IMR-90 (cell line): ENCODE data around the gene ZNF786. TPM values are rescaled to one million over a fixed set of nuclear protein-coding genes. Genes with fewer than 3 reads are reported as not detected.

ENCODE experiments used
- ATAC-seq: fragments of 200-7000 bp; cut with Tn5 transposase; 2 replicates; pipeline ENCODE4 v1.9.1; 2020; ENCODE audit warnings: low read depth, mild to moderate bottlenecking, moderate library complexity
- BruUV-seq: library from RNA; stranded (reverse); fragments of 400-500 nt; replicated peaks from 2 replicates; lab custom pipeline; 2021; lab: Mats Ljungman, UMichigan
- CTCF ChIA-PET: fragments of 300-600 bp; formaldehyde crosslinking; extraction: SDS; loops from one replicate; lab custom pipeline; 2021; ENCODE audit warnings: antibody characterized with exemption; lab: Yijun Ruan, JAX
- POLR2A ChIA-PET: fragments of 300-600 bp; sonication (Branson Sonifier 250); formaldehyde crosslinking; loops from one replicate; lab custom pipeline; 2022; ENCODE audit warnings: antibody characterized with exemption; ENCODE audit not compliant: unreplicated experiment; lab: Charles Lee
- DNase-seq: peaks from one replicate; pipeline ENCODE4 v3.0.0; 2013
- H2AFZ ChIP-seq: replicated peaks from 2 replicates; pipeline ENCODE3; 2013; ENCODE audit warnings: low read length, mild to moderate bottlenecking; ENCODE audit not compliant: poor library complexity
- H2AK5ac ChIP-seq: 2 replicates; pipeline ENCODE4 v1.6.1; 2013; ENCODE audit warnings: low read depth, low read length, inconsistent platforms
- H2AK9ac ChIP-seq: replicated peaks from 2 replicates; pipeline ENCODE3; 2013; ENCODE audit warnings: mild to moderate bottlenecking, low read depth, low read length, moderate library complexity; ENCODE audit not compliant: poor library complexity
- H2BK120ac ChIP-seq: 2 replicates; pipeline ENCODE4 v1.6.1; 2013; ENCODE audit warnings: low read depth, low read length, inconsistent platforms
- H2BK15ac ChIP-seq: 3 replicates; pipeline ENCODE4 v1.6.1; 2013; ENCODE audit warnings: low read depth, low read length, inconsistent platforms
- H2BK20ac ChIP-seq: 2 replicates; pipeline ENCODE4 v1.6.1; 2013; ENCODE audit warnings: low read depth, mild to moderate bottlenecking, inconsistent platforms, low read length, moderate library complexity
- H2BK5ac ChIP-seq: 2 replicates; pipeline ENCODE4 v1.6.1; 2013; ENCODE audit warnings: mild to moderate bottlenecking, low read depth, low read length, inconsistent platforms; ENCODE audit not compliant: poor library complexity, severe bottlenecking
- H3K14ac ChIP-seq: replicated peaks from 2 replicates; pipeline ENCODE4 v1.6.1; 2013; ENCODE audit warnings: low read depth, low read length, inconsistent platforms
- H3K18ac ChIP-seq: 2 replicates; pipeline ENCODE4 v1.6.1; 2013; ENCODE audit warnings: low read depth, low read length, control low read depth
- H3K23ac ChIP-seq: 2 replicates; pipeline ENCODE4 v1.6.1; 2013; ENCODE audit warnings: low read depth, low read length, inconsistent platforms
- H3K27ac ChIP-seq: 2 replicates; pipeline ENCODE4 v1.5.1; 2013; ENCODE audit warnings: mild to moderate bottlenecking, control low read depth, low read length; ENCODE audit not compliant: insufficient read depth
- H3K27me3 ChIP-seq: 2 replicates; pipeline ENCODE4 v1.6.1; 2013; ENCODE audit warnings: low read length; ENCODE audit not compliant: control insufficient read depth, insufficient read depth
- H3K36me3 ChIP-seq: 2 replicates; pipeline ENCODE4 v1.6.1; 2013; ENCODE audit warnings: low read length, mixed read lengths; ENCODE audit not compliant: control insufficient read depth, insufficient read depth
- H3K4ac ChIP-seq: 2 replicates; pipeline ENCODE4 v1.6.1; 2013; ENCODE audit warnings: low read depth, low read length, inconsistent platforms
- H3K4me1 ChIP-seq: 2 replicates; pipeline ENCODE4 v1.6.1; 2013; ENCODE audit warnings: low read length, mixed read lengths; ENCODE audit not compliant: control insufficient read depth, insufficient read depth
- H3K4me2 ChIP-seq: 2 replicates; pipeline ENCODE4 v1.6.1; 2013; ENCODE audit warnings: low read depth, mild to moderate bottlenecking, control low read depth, low read length, moderate library complexity
- H3K4me3 ChIP-seq: 2 replicates; pipeline ENCODE4 v1.5.1; 2013; ENCODE audit warnings: low read depth, mild to moderate bottlenecking, control low read depth, low read length, moderate library complexity; ENCODE audit not compliant: insufficient read depth
- H3K56ac ChIP-seq: 2 replicates; pipeline ENCODE4 v1.6.1; 2013; ENCODE audit warnings: low read length, inconsistent platforms; ENCODE audit not compliant: insufficient read depth; ENCODE audit errors: extremely low read depth
- H3K79me1 ChIP-seq, 2 experiments: 2 replicates each; pipeline ENCODE4 v1.6.1; 2013; ENCODE audit warnings: low read length in 2 of 2, inconsistent platforms in 1 of 2, low read depth in 1 of 2
- H3K9ac ChIP-seq: 2 replicates; pipeline ENCODE4 v1.6.1; 2013; ENCODE audit warnings: low read depth, low read length, control low read depth
- H3K9me1 ChIP-seq: 2 replicates; pipeline ENCODE4 v1.6.1; 2013; ENCODE audit warnings: low read length, inconsistent platforms; ENCODE audit not compliant: insufficient read depth
- H3K9me3 ChIP-seq: 2 replicates; pipeline ENCODE4 v1.6.1; 2013; ENCODE audit warnings: low read length; ENCODE audit not compliant: control insufficient read depth, insufficient read depth
- H4K20me1 ChIP-seq: 2 replicates; pipeline ENCODE4 v1.6.1; 2013; ENCODE audit warnings: low read length, inconsistent platforms; ENCODE audit not compliant: insufficient read depth
- H4K5ac ChIP-seq: 2 replicates; pipeline ENCODE4 v1.6.1; 2013; ENCODE audit warnings: mild to moderate bottlenecking, low read depth, low read length, control low read depth
- H4K8ac ChIP-seq, 2 experiments: 2 replicates each; pipeline ENCODE4 v1.6.1; 2013; ENCODE audit warnings: low read depth in 2 of 2, low read length in 2 of 2, control low read depth in 1 of 2, inconsistent platforms in 1 of 2
- H4K91ac ChIP-seq: 2 replicates; pipeline ENCODE4 v1.6.1; 2013; ENCODE audit warnings: low read depth, low read length, inconsistent platforms; ENCODE audit not compliant: insufficient read depth
- BHLHE40 ChIP-seq: fragments of 150-350 bp; IDR thresholded peaks from 2 replicates; pipeline ENCODE4 v1.6.1; 2016; ENCODE audit warnings: mild to moderate bottlenecking, low read depth, low read length
- MAZ ChIP-seq: IDR thresholded peaks from 2 replicates; pipeline ENCODE4 v1.6.1; 2012; ENCODE audit warnings: low read depth, mild to moderate bottlenecking, low read length, improper control_type of control experiment, moderate library complexity, borderline replicate concordance
- WGBS, 2 experiments: methylation state at CpG; one replicate each; pipeline versions ENCODE4 v1.1.5 to v1.1.7; 2013; ENCODE audit warnings: missing lambda C conversion rate in 2 of 2; ENCODE audit not compliant: insufficient read length in 1 of 2; ENCODE audit errors: extremely low coverage in 2 of 2; 5-methylcytosine and 5-hydroxymethylcytosine counted together
- dilution Hi-C: fragments of 300-500 bp; cut with HindIII; formaldehyde crosslinking; loops from one replicate; pipeline ENCODE4 v1.14.3; 2018; ENCODE audit warnings: low sequenced_read_pairs; ENCODE audit not compliant: unreplicated experiment
- in situ Hi-C: fragments of 300-500 bp; cut with MboI; formaldehyde crosslinking; loops from 3 replicates; pipeline ENCODE4 v1.14.3; 2019; ENCODE audit warnings: low sequenced_read_pairs, inconsistent platforms, mixed read lengths
- intact Hi-C: fragments of 100-400 bp; cut with micrococcal nuclease; formaldehyde crosslinking; loops from 2 replicates; pipeline ENCODE4 v1.10.0; 2022
- polyA plus RNA-seq, 3 experiments: library from polyadenylated mRNA; depleted of rRNA; stranded (reverse); fragments of >200 nt; gene quantifications; 2 replicates each; pipeline ENCODE4 v1.2.3, GENCODE V29; 2012; ENCODE audit warnings: low replicate concordance in 1 of 3
- total RNA-seq: library from RNA; depleted of rRNA; stranded (reverse); fragments of >200 nt; gene quantifications from 2 replicates; pipeline ENCODE4 v1.2.3, GENCODE V29; 2012

ZNF786 gene
- total and polyA plus RNA-seq, 2 of the 4 experiments (the other 2 are of a cell fraction): 2.8 to 7.3 TPM

- H3K4me2 ChIP-seq: peak overlapping the region; percentile 85
- BruUV-seq: no TSS peak
- H3K18ac ChIP-seq: peak overlapping the region; percentile 8
- H3K36me3 ChIP-seq: peaks cover 4% of the 10 kb centered on the region
- ChIA-PET CTCF (interaction anchor here (0.5 to 0.7 kb wide), 4 partner anchors 20 to 73 kb away, joined by 3 to 7 read pairs (median 4); partner anchors contain the start of gene ZNF398), POLR2A (no interaction called here)
- peaks cover 3% of the 10 kb centered on the region for H3K4me1 ChIP-seq
- ATAC-seq (peak; percentile 55), DNase-seq (no peak)
- H2BK15ac ChIP-seq: peak overlapping the region; percentile 9; the same call in 1 of the 3 replicates
- peak overlapping the region; percentile 100 for H2AFZ ChIP-seq
- H2AK9ac ChIP-seq: peak overlapping the region; percentile 95
- H3K27me3 ChIP-seq: no peaks in the 10 kb centered on the region
- H3K9me3 ChIP-seq: peaks cover 4% of the 10 kb centered on the region
- H2BK120ac ChIP-seq: peak overlapping the region; percentile 63
- peak overlapping the region; percentile 93 for H2AK5ac ChIP-seq
- peak overlapping the region; percentile 88 to 93 for H4K8ac ChIP-seq
- H3K14ac ChIP-seq: peak overlapping the region; percentile 98
- peak overlapping the region; percentile 84 for H3K27ac ChIP-seq
- H3K23ac ChIP-seq: peak overlapping the region; percentile 100
- TF ChIP-seq BHLHE40 (no peak), MAZ (no peak)
- peak overlapping the region; percentile 83 for H4K5ac ChIP-seq
- peak overlapping the region; percentile 99 for H3K4ac ChIP-seq
- in situ Hi-C loops (no loop called here), dilution Hi-C loops (no loop called here), intact Hi-C loops (loop anchor here (1.0 to 5.0 kb wide), 3 partner anchors 21 to 99 kb away; partner anchors contain the start of genes PDIA4, ZNF398 and ZNF786)
- peak overlapping the region; percentile 84 for H3K4me3 ChIP-seq
- H2BK20ac ChIP-seq: no peak overlapping the region
- H3K9ac ChIP-seq: peak overlapping the region; percentile 89
- peak overlapping the region; percentile 93 for H3K56ac ChIP-seq
- WGBS, 2 experiments: 0% methylated on average over 4 of the region's 48 CpGs; no CpG with 5 or more reads in 1 of the 2 experiments
- peaks cover 18 to 31% of the 10 kb centered on the region in 2 experiments for H3K79me1 ChIP-seq
- H4K91ac ChIP-seq: peak overlapping the region; percentile 94
- H4K20me1 ChIP-seq: no peaks in the 10 kb centered on the region
- no peaks in the 10 kb centered on the region; the same call in 1 of the 2 replicates for H3K9me1 ChIP-seq
- peak overlapping the region; percentile 87 for H2BK5ac ChIP-seq
These were observed 36.2 kb upstream of the ZNF786 start for GRCh38 chr7:149126662-149127266.
